GM19351 (cell line): ENCODE results near the gene EGFLAM.
A peak's percentile ranks its signal among the peaks of the same experiment; 100 is the strongest.
"Not testable (repeated sequence)": the region's sequence is repeated elsewhere in the genome, so short reads cannot be mapped to it uniquely, and the experiment has no call there.

Experiments
- ATAC-seq: cut with Tn5 transposase; IDR thresholded peaks from one replicate; pipeline ENCODE4 v1.9.1; 2021; ENCODE audit warnings: mild to moderate bottlenecking, moderate library complexity; ENCODE audit not compliant: unreplicated experiment

The EGFLAM gene

DNA sequence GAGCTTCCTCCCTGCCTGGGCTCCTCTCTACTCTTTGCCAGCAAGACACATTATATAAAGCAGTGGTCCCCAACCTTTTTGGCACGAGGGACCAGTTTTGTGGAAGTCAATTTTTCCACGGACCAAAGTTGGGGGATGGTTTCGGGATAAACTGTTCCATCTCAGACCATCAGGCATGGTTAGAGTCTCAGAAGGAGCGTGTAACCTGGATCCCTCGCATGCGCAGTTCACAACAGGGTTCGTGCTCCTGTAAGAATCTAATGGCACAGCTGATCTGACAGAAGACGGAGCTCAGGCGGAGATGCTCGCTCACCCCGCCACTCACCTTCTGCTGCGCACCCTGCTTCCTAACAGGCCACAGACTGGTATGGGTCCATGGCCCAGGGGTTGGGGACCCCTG, 155.3 kb downstream of the EGFLAM start:
- no peak for ATAC-seq

- ATAC-seq, result no peak
These were observed 156.0 kb downstream of the EGFLAM start for GRCh38 chr5:38414348-38414747.

DNA sequence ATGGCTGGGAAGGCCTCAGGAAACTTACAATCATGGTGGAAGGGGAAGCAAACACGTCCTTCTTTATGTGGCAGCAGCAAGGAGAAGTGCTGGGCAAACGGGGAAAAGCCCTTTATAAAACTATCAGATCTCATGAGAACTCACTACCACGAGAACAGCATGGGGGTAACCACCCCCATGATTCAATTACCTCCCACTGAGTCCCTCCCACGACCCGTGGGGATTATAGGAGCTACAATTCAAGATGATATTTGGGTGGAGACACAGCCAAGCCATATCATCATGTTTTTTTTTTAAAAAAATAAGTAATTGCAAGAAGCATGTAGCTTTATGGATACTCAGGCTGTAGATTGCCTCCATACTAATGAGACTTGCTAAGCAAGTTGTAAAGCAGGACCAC, 157.4 kb downstream of the EGFLAM start:
- ATAC-seq, result not testable (repeated sequence)

- no peak for ATAC-seq
These were observed 159.3 kb downstream of the EGFLAM start for GRCh38 chr5:38417658-38418017.

DNA sequence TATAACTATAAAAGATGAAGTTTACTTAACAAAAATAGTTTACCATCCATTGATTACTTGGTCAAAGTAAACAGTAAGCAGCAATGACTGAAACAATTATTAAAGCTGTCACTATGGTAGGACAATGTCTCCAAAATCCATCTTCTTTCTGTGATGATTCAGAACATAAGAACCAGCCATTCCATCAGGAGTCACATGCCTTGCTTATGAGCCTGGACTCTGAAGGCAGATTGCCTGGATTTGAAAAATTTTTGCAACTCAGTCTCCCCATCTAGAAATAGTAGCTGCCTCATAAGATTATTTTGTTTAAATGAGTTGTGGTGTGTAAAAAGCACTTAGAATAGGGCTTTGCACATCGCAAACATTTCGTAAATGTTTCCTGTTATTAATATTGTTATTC, 161.9 kb downstream of the EGFLAM start:
- no peak for ATAC-seq

DNA sequence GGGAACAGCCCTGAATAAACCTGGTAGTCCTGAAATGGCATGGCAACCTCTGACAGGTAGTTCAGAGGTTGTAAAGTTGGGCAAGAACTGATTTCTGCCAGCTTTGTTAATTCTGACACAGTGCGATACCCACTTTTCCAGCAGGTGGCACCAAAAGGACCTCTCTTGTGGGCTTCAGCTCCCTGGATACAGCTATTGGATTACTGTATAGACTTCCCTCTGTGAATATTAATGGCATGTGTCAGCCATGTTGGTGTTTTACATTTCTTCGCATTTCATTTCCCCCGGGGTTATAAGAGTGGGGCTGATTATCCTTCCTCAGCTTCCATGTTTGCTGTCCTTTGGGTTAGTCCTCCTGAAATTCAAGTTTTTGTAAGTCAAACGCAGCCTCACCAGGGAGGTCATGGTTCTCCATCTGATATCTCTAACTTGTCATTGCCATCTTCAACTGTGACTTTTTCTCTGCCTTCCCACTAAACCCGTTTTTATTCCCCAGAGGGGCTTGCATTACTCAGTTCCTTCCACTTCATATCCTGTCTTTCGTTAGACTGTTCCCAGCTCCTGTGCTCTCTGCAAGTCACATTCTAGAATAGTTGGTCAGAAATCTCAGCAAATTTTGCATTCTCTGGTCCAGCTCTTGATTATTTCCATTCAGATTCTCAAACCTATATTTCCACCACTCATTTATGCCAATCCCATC, 162.5 kb downstream of the EGFLAM start:
- peak; percentile 70 for ATAC-seq

DNA sequence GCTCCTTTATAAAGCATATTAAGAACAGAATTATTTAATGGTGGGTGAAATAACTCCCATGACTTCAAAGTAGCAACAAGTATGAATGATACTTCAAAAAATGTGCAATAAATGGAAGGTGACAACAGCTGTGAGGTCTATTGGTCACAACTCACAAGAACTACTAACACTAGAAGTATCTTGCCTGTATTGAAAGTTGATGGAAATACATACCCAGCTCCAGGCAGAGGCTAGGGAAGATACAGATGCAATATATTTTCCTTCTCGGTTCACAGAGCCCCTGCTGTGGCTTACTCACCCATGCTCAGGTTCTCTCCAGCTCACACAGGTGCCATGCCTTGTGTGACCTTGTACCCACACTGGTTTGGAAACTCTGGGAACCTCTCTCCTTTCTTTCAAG, 164.3 kb downstream of the EGFLAM start:
- no peak for ATAC-seq

DNA sequence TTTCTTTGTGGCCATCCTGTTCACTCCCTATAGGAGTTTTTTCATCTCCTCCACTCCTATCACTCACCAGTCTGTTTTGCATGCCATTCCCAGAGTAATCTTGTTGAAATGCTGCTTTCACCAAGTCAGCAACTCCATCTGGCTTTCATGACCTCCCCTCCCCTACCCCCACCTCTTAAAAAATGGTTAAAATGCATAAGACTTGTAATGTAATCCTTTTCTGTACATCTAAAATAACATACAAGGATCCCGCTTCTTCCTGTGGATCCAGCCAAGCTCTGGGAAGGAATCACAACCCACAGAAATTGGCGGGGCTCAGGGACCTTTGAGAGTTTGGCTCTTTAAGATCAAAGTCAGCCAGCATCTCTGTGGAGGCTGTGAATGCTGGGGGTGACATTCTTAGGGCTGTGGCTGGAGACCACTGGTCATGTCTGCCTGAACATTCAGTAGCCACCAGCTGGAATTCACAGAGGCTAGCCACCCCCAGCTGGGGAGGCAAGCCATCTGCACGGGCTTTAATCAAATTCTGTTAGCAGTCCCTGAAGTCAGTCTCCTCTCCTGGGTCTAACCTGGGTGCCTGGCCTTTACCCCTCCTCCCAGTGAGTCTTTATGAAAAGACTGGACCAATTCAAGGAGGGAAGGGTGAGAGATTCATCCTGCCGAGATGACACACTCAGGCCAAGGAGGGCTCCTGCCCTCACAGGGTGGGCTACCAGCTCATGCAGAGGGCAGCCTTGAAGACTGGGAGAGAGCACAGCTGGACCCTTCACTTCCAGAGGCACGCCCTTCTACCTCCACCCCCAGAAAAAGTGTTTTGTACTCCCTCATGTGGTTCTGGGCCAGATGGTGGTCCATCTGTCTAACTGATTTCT, 165.2 kb downstream of the EGFLAM start:
- no peak for ATAC-seq

- no peak for ATAC-seq
These were observed 166.0 kb downstream of the EGFLAM start for GRCh38 chr5:38424148-38425060.

- no peak for ATAC-seq
These were observed 168.1 kb downstream of the EGFLAM start for GRCh38 chr5:38426490-38426889.

GRCh38 chr5:38426986-38427950, 168.9 kb downstream of the EGFLAM start:
- ATAC-seq, result no peak

DNA sequence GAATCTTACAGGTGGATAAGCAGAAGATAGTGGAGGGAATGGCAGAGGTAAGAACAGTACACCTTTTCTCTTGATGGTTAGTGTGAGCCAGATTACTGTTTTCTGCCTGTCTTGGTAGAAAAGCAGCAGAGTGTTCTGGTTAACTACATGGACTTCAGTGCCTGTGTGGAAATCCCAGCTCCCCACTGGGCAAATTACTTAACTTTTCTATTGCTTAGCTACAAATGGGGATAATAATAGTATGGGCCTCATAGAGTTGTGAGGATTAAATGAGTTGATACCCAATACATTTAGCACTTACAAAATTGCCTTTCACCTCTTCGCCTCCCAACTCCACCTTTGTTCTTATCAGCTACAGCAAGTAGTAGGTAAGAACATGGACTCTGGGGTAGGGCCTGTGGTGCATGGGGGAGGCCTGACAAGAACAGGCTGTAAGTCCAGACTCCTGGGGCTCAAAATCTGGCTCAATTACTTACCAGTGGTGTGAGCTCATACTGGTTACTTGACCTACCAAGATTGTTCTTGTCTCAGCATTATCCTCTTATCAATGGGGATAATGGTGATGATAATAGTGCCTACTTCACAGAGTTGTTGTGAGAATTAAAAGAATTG, 173.0 kb downstream of the EGFLAM start:
- ATAC-seq, result no peak

DNA sequence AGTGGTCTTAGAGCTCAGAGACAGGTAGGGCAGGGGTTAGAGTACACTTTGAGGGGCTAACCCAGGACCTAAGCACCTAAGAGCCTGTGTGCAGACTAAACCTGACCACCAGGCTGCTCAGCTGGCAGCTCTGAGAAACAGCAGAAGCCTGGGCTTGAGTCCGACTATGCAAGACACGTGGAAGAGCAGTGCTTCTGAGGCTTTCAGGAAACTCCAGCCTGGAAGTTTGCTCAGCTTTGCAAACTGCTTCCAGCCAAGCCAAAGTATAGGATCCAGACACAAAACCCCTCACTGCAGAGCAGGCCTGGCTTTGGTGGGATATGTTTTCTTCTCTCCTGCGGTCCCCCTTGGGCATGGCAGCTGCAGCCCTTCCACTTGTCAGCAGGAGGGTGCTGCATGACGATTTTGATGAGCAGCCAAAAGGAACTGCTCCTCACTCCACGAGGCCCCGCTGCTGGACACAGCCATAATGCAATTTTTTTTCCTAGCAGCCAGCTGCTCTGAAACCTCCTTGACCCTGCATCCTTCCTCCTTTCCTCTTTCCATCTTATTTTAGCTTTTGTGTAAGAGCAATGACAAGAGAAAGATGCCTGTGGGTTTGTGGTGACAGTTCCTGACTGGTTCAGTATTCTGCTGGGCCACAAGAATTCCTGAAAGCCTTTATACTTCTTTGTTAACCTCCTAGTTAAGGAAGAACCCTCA, 175.0 kb downstream of the EGFLAM start:
- no peak for ATAC-seq

DNA sequence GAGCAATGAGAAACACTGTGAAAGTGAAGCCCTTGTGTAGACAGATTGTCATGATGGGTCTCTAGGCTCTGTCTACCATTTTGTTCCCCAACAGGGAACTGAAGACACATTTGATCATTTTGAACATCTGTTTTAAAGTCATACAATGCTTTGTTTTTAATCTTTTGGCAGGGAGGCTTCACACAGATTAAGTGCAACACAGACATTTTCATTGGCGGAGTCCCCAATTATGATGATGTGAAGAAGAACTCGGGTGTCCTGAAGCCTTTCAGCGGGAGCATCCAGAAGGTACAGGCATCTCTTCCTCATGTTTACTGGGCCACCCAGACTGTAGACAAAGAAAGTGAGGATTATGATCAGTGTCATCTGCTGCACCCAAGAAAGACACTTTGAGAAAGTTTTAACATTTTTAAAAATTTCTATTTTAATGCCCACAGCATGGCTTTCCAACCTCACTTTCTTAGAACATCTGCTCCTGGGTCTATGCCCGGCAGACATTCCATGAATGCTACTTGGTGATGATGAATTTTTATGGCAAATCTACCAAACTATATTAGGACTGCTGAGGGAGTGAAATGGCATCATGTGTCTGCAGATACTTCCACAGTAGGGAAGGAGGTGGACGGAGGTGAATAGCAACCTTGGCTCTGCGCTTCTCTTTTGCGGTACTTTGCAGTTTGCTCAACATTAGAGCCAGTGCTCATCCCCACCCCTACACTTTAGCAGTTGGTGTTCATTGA, 176.8 kb downstream of the EGFLAM start:
- no peak for ATAC-seq

DNA sequence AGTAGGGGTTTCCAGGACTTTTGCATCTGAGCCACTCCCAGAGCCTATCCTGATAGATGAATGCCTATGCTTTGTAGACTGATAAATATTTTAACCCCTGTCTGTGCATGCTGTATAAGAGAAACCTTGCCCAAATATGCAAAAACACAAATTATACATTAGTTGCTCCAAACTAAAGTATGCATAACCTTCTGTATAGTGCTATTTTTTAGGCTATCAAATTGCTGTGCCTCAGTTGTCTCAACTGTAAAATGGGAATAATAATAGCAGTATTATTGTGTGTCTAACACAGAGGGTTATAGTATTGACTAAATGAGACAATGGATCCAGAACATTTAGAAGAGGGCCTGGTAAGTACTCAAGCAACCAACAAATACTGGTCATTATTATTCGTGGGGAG, 180.4 kb downstream of the EGFLAM start:
- ATAC-seq, result no peak

GRCh38 chr5:38441453-38442246, 183.3 kb downstream of the EGFLAM start:
- ATAC-seq, result peak; percentile 99

- ATAC-seq, result no peak
These were observed 183.9 kb downstream of the EGFLAM start for GRCh38 chr5:38442247-38442573.

DNA sequence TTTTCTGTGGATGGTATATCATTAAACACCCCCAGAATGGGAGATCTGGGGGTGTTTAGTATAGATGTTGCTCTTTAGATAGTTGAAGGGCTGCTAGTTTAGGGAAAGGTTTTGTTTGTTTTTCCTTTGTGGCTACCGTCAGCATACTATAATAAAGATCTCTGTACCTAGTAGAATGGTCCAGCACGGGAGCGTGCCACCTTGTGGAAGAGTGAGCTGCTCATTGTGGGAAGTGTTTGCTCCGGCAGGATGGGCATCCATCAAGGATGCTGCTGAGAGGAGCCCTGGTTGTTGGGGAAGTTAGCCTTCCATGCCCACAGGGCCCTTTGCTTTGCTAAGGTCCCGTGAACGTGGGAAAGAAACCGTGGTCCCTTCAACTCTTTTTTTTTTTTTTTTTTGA, 185.0 kb downstream of the EGFLAM start:
- ATAC-seq, result no peak
